DND-41 (cell line): ENCODE data around the gene ALG1.

Source experiments
- CTCF ChIP-seq: IDR thresholded peaks from 2 replicates; pipeline ENCODE4 v1.5.1; 2012; ENCODE audit warnings: borderline replicate concordance, low read length, moderate library complexity, mild to moderate bottlenecking; ENCODE audit not compliant: poor library complexity, severe bottlenecking; ENCODE audit errors: extremely low read depth
- EZH2 ChIP-seq: IDR thresholded peaks from 3 replicates; pipeline ENCODE4 v1.6.1; 2012; ENCODE audit warnings: borderline replicate concordance, low read depth, mild to moderate bottlenecking, moderate library complexity, low read length, inconsistent platforms; ENCODE audit not compliant: severe bottlenecking

- TF ChIP-seq CTCF: no peak
- TF ChIP-seq EZH2: no peak
Observed at GRCh38 chr16:5065813-5066212, 5.8 kb upstream of the ALG1 start, which contains the start of gene C16orf89.
